K562 (cell line): ENCODE results near the gene HCN1. TPM values are rescaled to one million over a fixed set of nuclear protein-coding genes. Genes with fewer than 3 reads are reported as not detected.

ENCODE experiments used
- ATAC-seq: fragments of 200-7000 bp; cut with Tn5 transposase; 3 replicates; pipeline ENCODE4 v1.9.1; 2020; ENCODE audit warnings: moderate library complexity
- BruUV-seq: library from RNA; stranded (reverse); fragments of 400-500 nt; replicated peaks from 2 replicates; lab custom pipeline; 2021; lab: Mats Ljungman, UMichigan
- CTCF ChIA-PET: fragments of 300-600 bp; formaldehyde crosslinking; extraction: SDS; loops from one replicate; lab custom pipeline; 2021; ENCODE audit warnings: low intra/inter-chr PET ratio; lab: Yijun Ruan, JAX
- POLR2A ChIA-PET: fragments of 300-600, 350-650 bp; sonication (Branson Sonifier 250); formaldehyde crosslinking; extraction: SDS; loops from one replicate; lab custom pipeline; 2021; ENCODE audit warnings: antibody characterized with exemption, inconsistent platforms; lab: Yijun Ruan, JAX
- DNase-seq, 4 experiments: peaks; one replicate each; pipeline versions ENCODE4 v3.0.0 to v3.0.0-alpha.2; 2011 to 2018; ENCODE audit warnings: low spot score in 3 of 4, mixed read lengths in 3 of 4; ENCODE audit errors: extremely low read depth in 1 of 4
- FAIRE-seq: peaks from 2 replicates; lab custom pipeline; 2011; peaks lifted over from hg19 to GRCh38; lab: Jason Lieb, UNC
- H2AFZ ChIP-seq: 2 replicates; pipeline ENCODE4 v1.6.0; 2011; ENCODE audit warnings: low read depth, low read length, control low read depth, inconsistent platforms
- H3K27ac ChIP-seq: fragments of 200-600 bp; 3 replicates; pipeline ENCODE4 v1.8.0; 2011; ENCODE audit warnings: low read depth, mild to moderate bottlenecking, control low read depth, inconsistent platforms, low read length, moderate library complexity, mixed read lengths; ENCODE audit errors: extremely low read depth
- H3K27me3 ChIP-seq, 2 experiments: fragments of 300-600 bp in 1 of 2; 2 replicates in 1 of 2; 3 replicates in 1 of 2; pipeline versions ENCODE4 v1.6.0 to v1.8.0; 2011; ENCODE audit warnings: inconsistent platforms in 2 of 2, low read length in 2 of 2, mild to moderate bottlenecking in 1 of 2, mixed read lengths in 1 of 2, moderate library complexity in 1 of 2; ENCODE audit not compliant: control insufficient read depth in 2 of 2, insufficient read depth in 2 of 2
- H3K36me3 ChIP-seq: fragments of 300-600 bp; 3 replicates; pipeline ENCODE4 v1.8.0; 2011; ENCODE audit warnings: mild to moderate bottlenecking, low read length, inconsistent platforms; ENCODE audit not compliant: control insufficient read depth, insufficient read depth
- H3K4me1 ChIP-seq, 2 experiments: fragments of 200-600 bp in 1 of 2; replicated peaks in 1 of 2; 2 replicates in 1 of 2; 3 replicates in 1 of 2; pipeline versions ENCODE4 v1.5.1 to v1.8.0; 2011; ENCODE audit warnings: inconsistent platforms in 2 of 2, low read length in 2 of 2, mild to moderate bottlenecking in 1 of 2, mixed read lengths in 1 of 2, moderate library complexity in 1 of 2; ENCODE audit not compliant: control insufficient read depth in 2 of 2, insufficient read depth in 2 of 2
- H3K4me2 ChIP-seq: 2 replicates; pipeline ENCODE4 v1.6.1; 2011; ENCODE audit warnings: low read length, control low read depth, inconsistent platforms, mixed read lengths; ENCODE audit not compliant: insufficient read depth
- H3K4me3 ChIP-seq: fragments of 200-600 bp; sonication (generic), shearing (Covaris generic); 2 replicates; pipeline ENCODE4 v1.5.1; 2016; ENCODE audit warnings: control low read depth, inconsistent platforms
- H3K79me2 ChIP-seq: fragments of 200-600 bp; 3 replicates; pipeline ENCODE4 v1.8.0; 2011; ENCODE audit warnings: low read length, inconsistent platforms; ENCODE audit not compliant: control insufficient read depth, insufficient read depth
- H3K9ac ChIP-seq, 2 experiments: 2 replicates each; pipeline versions ENCODE4 v1.6.0 to v1.6.1; 2011; ENCODE audit warnings: low read depth in 2 of 2, low read length in 2 of 2, control low read depth in 1 of 2, inconsistent platforms in 1 of 2, mild to moderate bottlenecking in 1 of 2, mixed read lengths in 1 of 2; ENCODE audit not compliant: insufficient read depth in 1 of 2
- H3K9me1 ChIP-seq: one replicate; pipeline ENCODE4 v1.6.0; 2011; ENCODE audit warnings: inconsistent platforms, mild to moderate bottlenecking, low read length, moderate library complexity; ENCODE audit not compliant: control insufficient read depth, insufficient read depth
- H3K9me3 ChIP-seq: replicated peaks from 2 replicates; pipeline ENCODE4 v1.5.1; 2011; ENCODE audit warnings: low read depth, low read length, inconsistent platforms; ENCODE audit not compliant: control insufficient read depth, insufficient read depth
- H4K20me1 ChIP-seq: replicated peaks from 2 replicates; pipeline ENCODE4 v1.6.1; 2011; ENCODE audit warnings: low read length, inconsistent platforms, mixed read lengths; ENCODE audit not compliant: control insufficient read depth, insufficient read depth
- ATF3 ChIP-seq, 2 experiments: fragments of 450-650 bp in 1 of 2; sonication (generic) in 1 of 2; formaldehyde crosslinking in 1 of 2; IDR thresholded peaks in 1 of 2; conservative IDR thresholded peaks in 1 of 2; 2 replicates each; pipeline versions ENCODE4 v1.6.1 to v1.8.1; 2016 to 2023; ENCODE audit warnings: mild to moderate bottlenecking in 2 of 2, moderate library complexity in 2 of 2, inconsistent platforms in 1 of 2, missing genetic modification reagents in 1 of 2
- CBFA2T2 ChIP-seq: fragments of 450-650 bp; conservative IDR thresholded peaks from 2 replicates; pipeline ENCODE4 v1.6.1; 2017; ENCODE audit warnings: mild to moderate bottlenecking
- FOXP4 ChIP-seq: sonication (generic); formaldehyde crosslinking; IDR thresholded peaks from 2 replicates; pipeline ENCODE4 v1.8.0; 2022; ENCODE audit warnings: mild to moderate bottlenecking, missing genetic modification reagents, borderline replicate concordance
- GTF2A2 ChIP-seq: IDR thresholded peaks from 2 replicates; pipeline ENCODE4 v1.6.1; 2016; ENCODE audit warnings: mild to moderate bottlenecking, missing genetic modification characterization, missing compliant biosample characterization
- HES1 ChIP-seq: fragments of 450-650 bp; IDR thresholded peaks from 2 replicates; pipeline ENCODE4 v1.6.1; 2016; ENCODE audit warnings: low read depth, mild to moderate bottlenecking, moderate library complexity
- MXI1 ChIP-seq: IDR thresholded peaks from 2 replicates; pipeline ENCODE4 v1.6.1; 2011; ENCODE audit warnings: low read depth, mild to moderate bottlenecking, improper control_type of control experiment, low read length
- POLR2H ChIP-seq: IDR thresholded peaks from 2 replicates; pipeline ENCODE4 v1.6.1; 2016; ENCODE audit warnings: missing genetic modification characterization, low read depth, mild to moderate bottlenecking, control low read depth, missing compliant biosample characterization, moderate library complexity
- RBM15 ChIP-seq: fragments of 200-400 bp; formaldehyde crosslinking; IDR thresholded peaks from 2 replicates; pipeline ENCODE4 v1.6.1; 2018; ENCODE audit warnings: mild to moderate bottlenecking, low read length, moderate library complexity; ENCODE audit not compliant: insufficient read depth
- RREB1 ChIP-seq: fragments of 250-450 bp; sonication (Bioruptor Pico); IDR thresholded peaks from 2 replicates; pipeline ENCODE4 v1.4.0; 2020
- ZFX ChIP-seq: sonication (generic); formaldehyde crosslinking; IDR thresholded peaks from 2 replicates; pipeline ENCODE4 v1.8.0; 2022; ENCODE audit warnings: mild to moderate bottlenecking, missing genetic modification reagents, moderate library complexity
- ZNF12 ChIP-seq: sonication (generic); formaldehyde crosslinking; IDR thresholded peaks from 2 replicates; pipeline ENCODE4 v1.4.0; 2020; ENCODE audit warnings: mild to moderate bottlenecking, missing genetic modification reagents
- ZNF24 ChIP-seq: fragments of 450-650 bp; IDR thresholded peaks from 2 replicates; pipeline ENCODE4 v1.6.1; 2016
- WGBS: fragments of 100-300 bp; shearing (Covaris generic); methylation state at CpG from one replicate; pipeline ENCODE4 v1.1.6; 2016; ENCODE audit warnings: low coverage, mixed read lengths; ENCODE audit not compliant: insufficient coverage; ENCODE audit errors: missing lambda C conversion rate; 5-methylcytosine and 5-hydroxymethylcytosine counted together
- in situ Hi-C: fragments of 300-500 bp; cut with MboI; formaldehyde crosslinking; loops from 4 replicates; pipeline ENCODE4 v1.15.0; 2018; ENCODE audit warnings: inconsistent platforms, mixed read lengths
- intact Hi-C: fragments of 100-400 bp; cut with micrococcal nuclease; formaldehyde crosslinking; loops from 2 replicates; pipeline ENCODE4 v1.14.2; 2022
- polyA plus RNA-seq, 8 experiments: library from polyadenylated mRNA; depleted of rRNA in 4 of 8; stranded (reverse) in 5 of 8; unstranded in 3 of 8; fragments of >200 nt; fragmentation: Nextera tagmentation in 2 of 8; fragmentation: Illumina TruSeq in 1 of 8; extraction: Ambion mirVana in 2 of 8; extraction: Trizol in 1 of 8; gene quantifications; 2 replicates each; pipeline versions ENCODE4 v1.2.1 to v1.2.3, GENCODE V29; 2011 to 2014; ENCODE audit warnings: inconsistent platforms in 1 of 8, missing spikeins in 1 of 8
- total RNA-seq, 7 experiments: library from RNA; depleted of rRNA in 6 of 7; stranded (reverse); fragments of >200 nt in 6 of 7; fragmentation: Illumina TruSeq in 2 of 7; extraction: Trizol in 2 of 7; gene quantifications; 2 replicates each; pipeline versions ENCODE4 v1.2.1 to v1.2.3, GENCODE V29; 2011 to 2021; ENCODE audit warnings: low replicate concordance in 1 of 7

Gene HCN1
- total and polyA plus RNA-seq, 9 of the 15 experiments (the other 6 are each of a cell fraction or from before 2014, with no cell fraction given), result not detected

GRCh38 chr5:45604092-45604491 is 92.1 kb downstream of the HCN1 start:
- ChIA-PET POLR2A (no interaction called here), CTCF (no interaction called here)
- Histone ChIP-seq H3K9ac (no peak overlapping the region), H4K20me1 (no peaks in the 10 kb centered on the region), H3K79me2 (no peaks in the 10 kb centered on the region), H3K9me3 (no peaks in the 10 kb centered on the region), H3K9me1 (no peaks in the 10 kb centered on the region), H3K36me3 (no peaks in the 10 kb centered on the region), H3K4me1 (no peaks in the 10 kb centered on the region), H3K4me2 (no peak overlapping the region), H3K27me3 (no peaks in the 10 kb centered on the region), H3K4me3 (no peak overlapping the region), H3K27ac (no peak overlapping the region), H2AFZ (no peak overlapping the region)
- no peak for ATAC-seq
- DNase-seq, result no peak
- FAIRE-seq, result no peak
- in situ Hi-C loops, result no loop called here
- BruUV-seq, result no TSS peak
- 0% methylated on average over 2 of the region's 2 CpGs for WGBS
- intact Hi-C loops, result no loop called here
- no peak for TF ChIP-seq ZNF12 (CRISPR knock-in tag)
- TF ChIP-seq POLR2H (tag), result no peak
- TF ChIP-seq MXI1, result no peak
- no peak for TF ChIP-seq RBM15
- no peak for TF ChIP-seq FOXP4 (CRISPR knock-in tag)
- TF ChIP-seq GTF2A2 (tag), result no peak
- TF ChIP-seq CBFA2T2, result no peak
- no peak for TF ChIP-seq RREB1 (CRISPR knock-in tag)
- TF ChIP-seq ZNF24, result no peak
- no peak for TF ChIP-seq ATF3 (IDR thresholded peaks at IDR 0.05)
- TF ChIP-seq ATF3 (CRISPR knock-in tag; conservative IDR thresholded peaks at IDR 0.05), result no peak
- TF ChIP-seq ZFX (CRISPR knock-in tag), result no peak
- TF ChIP-seq HES1, result no peak
